WTC11 (cell line): ENCODE results near the gene CNN2. TPM values are rescaled to one million over a fixed set of nuclear protein-coding genes. Genes with fewer than 3 reads are reported as not detected.

Experiments used
- ATAC-seq: fragments of 200-7000 bp; cut with Tn5 transposase; 2 replicates; pipeline ENCODE4 v1.10.0; 2021; ENCODE audit warnings: mild to moderate bottlenecking, moderate library complexity
- CTCF ChIA-PET: fragments of 300-600 bp; sonication (Branson Sonifier 250); formaldehyde crosslinking; loops from one replicate; lab custom pipeline; 2021; ENCODE audit warnings: antibody characterized with exemption; lab: Charles Lee
- POLR2A ChIA-PET: fragments of 350-600 bp; sonication (Branson Sonifier 250); formaldehyde crosslinking; loops from one replicate; lab custom pipeline; 2021; ENCODE audit warnings: antibody characterized with exemption; lab: Charles Lee
- DNase-seq: peaks from one replicate; pipeline ENCODE4 v3.0.0; 2021; ENCODE audit warnings: low spot score
- H3K27ac Mint-ChIP-seq: 2 replicates; pipeline ENCODE4 v1.8.0; 2021; ENCODE audit warnings: mixed read lengths
- H3K27me3 Mint-ChIP-seq: 2 replicates; pipeline ENCODE4 v1.8.0; 2021; ENCODE audit warnings: low read depth, mild to moderate bottlenecking, moderate library complexity, mixed read lengths
- H3K36me3 Mint-ChIP-seq: 2 replicates; pipeline ENCODE4 v1.8.0; 2021; ENCODE audit warnings: mixed read lengths
- H3K4me1 Mint-ChIP-seq: 2 replicates; pipeline ENCODE4 v1.8.0; 2022; ENCODE audit warnings: mixed read lengths
- H3K4me3 Mint-ChIP-seq: 2 replicates; pipeline ENCODE4 v1.8.0; 2021; ENCODE audit warnings: mild to moderate bottlenecking, moderate library complexity, mixed read lengths
- H3K9me3 Mint-ChIP-seq: 2 replicates; pipeline ENCODE4 v1.8.0; 2021; ENCODE audit warnings: mixed read lengths
- CREB1 ChIP-seq: sonication (generic); formaldehyde crosslinking; IDR thresholded peaks from 2 replicates; pipeline ENCODE4 v1.8.0; 2023; ENCODE audit warnings: mild to moderate bottlenecking, missing genetic modification reagents
- CTCF ChIP-seq: fragments of 200-600 bp; IDR thresholded peaks from 2 replicates; pipeline ENCODE4 v1.8.0; 2022; ENCODE audit warnings: antibody characterized with exemption
- FOXJ3 ChIP-seq: sonication (generic); formaldehyde crosslinking; IDR thresholded peaks from 2 replicates; pipeline ENCODE4 v1.9.0; 2021; ENCODE audit warnings: missing genetic modification reagents, mild to moderate bottlenecking, borderline replicate concordance
- FOXP1 ChIP-seq: sonication (generic); formaldehyde crosslinking; IDR thresholded peaks from 2 replicates; pipeline ENCODE4 v1.8.0; 2022; ENCODE audit warnings: missing genetic modification reagents, mild to moderate bottlenecking, moderate library complexity, borderline replicate concordance
- JAZF1 ChIP-seq: fragments of 250-450 bp; sonication (Bioruptor Pico); IDR thresholded peaks from 2 replicates; pipeline ENCODE4 v1.9.0; 2021; ENCODE audit warnings: moderate library complexity, mild to moderate bottlenecking, inconsistent platforms
- JUN ChIP-seq: sonication (generic); formaldehyde crosslinking; IDR thresholded peaks from 2 replicates; pipeline ENCODE4 v1.8.0; 2023; ENCODE audit warnings: mild to moderate bottlenecking, missing genetic modification reagents
- KAT7 ChIP-seq: sonication (generic); formaldehyde crosslinking; IDR thresholded peaks from 2 replicates; pipeline ENCODE4 v1.8.1; 2023; ENCODE audit warnings: missing genetic modification reagents, mild to moderate bottlenecking, borderline replicate concordance
- MAX ChIP-seq: sonication (generic); formaldehyde crosslinking; IDR thresholded peaks from 2 replicates; pipeline ENCODE4 v1.8.0; 2022; ENCODE audit warnings: mild to moderate bottlenecking, missing genetic modification reagents
- NFE2L1 ChIP-seq: sonication (generic); formaldehyde crosslinking; IDR thresholded peaks from 2 replicates; pipeline ENCODE4 v1.8.1; 2023; ENCODE audit warnings: missing genetic modification reagents
- NFYB ChIP-seq: sonication (generic); formaldehyde crosslinking; conservative IDR thresholded peaks from 2 replicates; pipeline ENCODE4 v1.8.0; 2022; ENCODE audit warnings: low read depth, missing genetic modification reagents
- ZNF219 ChIP-seq: sonication (generic); formaldehyde crosslinking; IDR thresholded peaks from 2 replicates; pipeline ENCODE4 v1.8.0; 2023; ENCODE audit warnings: missing genetic modification reagents, mild to moderate bottlenecking, borderline replicate concordance
- ZNF232 ChIP-seq: sonication (generic); formaldehyde crosslinking; IDR thresholded peaks from 2 replicates; pipeline ENCODE4 v1.8.0; 2022; ENCODE audit warnings: mild to moderate bottlenecking, missing genetic modification reagents
- ZNF396 ChIP-seq: fragments of 250-450 bp; sonication (Bioruptor Pico); IDR thresholded peaks from 2 replicates; pipeline ENCODE4 v1.8.0; 2021; ENCODE audit warnings: mild to moderate bottlenecking, moderate library complexity, borderline replicate concordance
- total RNA-seq: library from RNA; stranded (reverse); gene quantifications from 3 replicates; pipeline ENCODE4 v1.2.3, GENCODE V29; 2021
- TF ChIP-seq, protein P1 (sequence below): sonication (generic); formaldehyde crosslinking; IDR thresholded peaks from 2 replicates; pipeline ENCODE4 v1.8.0; 2023; ENCODE audit warnings: missing genetic modification reagents
- TF ChIP-seq, protein P2 (sequence below): sonication (generic); formaldehyde crosslinking; IDR thresholded peaks from 2 replicates; pipeline ENCODE4 v1.8.1; 2022; ENCODE audit warnings: missing genetic modification reagents, borderline replicate concordance
- TF ChIP-seq, protein P3 (sequence below): sonication (generic); formaldehyde crosslinking; IDR thresholded peaks from 2 replicates; pipeline ENCODE4 v1.8.1; 2022; ENCODE audit warnings: low read depth, missing genetic modification reagents, borderline replicate concordance

The CNN2 gene
- total RNA-seq, 1 experiment from 2014 or later: 390 TPM

DNA sequence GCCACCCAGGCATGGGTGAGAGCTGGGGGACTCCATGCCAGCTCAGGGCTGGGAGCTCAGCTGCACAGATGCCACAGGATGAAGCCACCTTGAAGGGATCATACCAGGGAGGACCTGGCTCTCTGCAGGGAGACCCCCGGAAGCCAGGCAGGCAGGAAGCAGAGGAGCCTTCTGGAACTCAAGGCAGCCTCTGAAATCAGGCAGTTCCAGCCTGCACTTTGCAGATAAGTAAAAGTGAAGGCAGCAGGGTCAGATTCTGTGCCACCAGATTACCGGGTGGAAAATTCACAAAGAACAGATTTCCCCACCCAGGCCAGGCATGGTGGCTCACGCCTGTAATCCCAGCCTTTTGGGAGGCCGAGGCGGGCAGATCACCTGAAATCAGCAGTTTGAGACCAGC is 8.0 kb upstream of the CNN2 start (continued):
- TF ChIP-seq, protein P1, sequence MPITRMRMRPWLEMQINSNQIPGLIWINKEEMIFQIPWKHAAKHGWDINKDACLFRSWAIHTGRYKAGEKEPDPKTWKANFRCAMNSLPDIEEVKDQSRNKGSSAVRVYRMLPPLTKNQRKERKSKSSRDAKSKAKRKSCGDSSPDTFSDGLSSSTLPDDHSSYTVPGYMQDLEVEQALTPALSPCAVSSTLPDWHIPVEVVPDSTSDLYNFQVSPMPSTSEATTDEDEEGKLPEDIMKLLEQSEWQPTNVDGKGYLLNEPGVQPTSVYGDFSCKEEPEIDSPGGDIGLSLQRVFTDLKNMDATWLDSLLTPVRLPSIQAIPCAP (CRISPR knock-in tag): no peak
- TF ChIP-seq, all 79 proteins: peak for 0

GRCh38 chr19:1018932-1019615 is 7.3 kb upstream of the CNN2 start:
- ATAC-seq: no peak
- Mint-ChIP-seq H3K4me1 (peaks cover 28% of the 10 kb centered on the region), H3K27me3 (no peaks in the 10 kb centered on the region), H3K27ac (peak overlapping the region; percentile 27; the same call in 1 of the 2 replicates), H3K4me3 (peak overlapping the region; percentile 83), H3K9me3 (no peaks in the 10 kb centered on the region), H3K36me3 (no peaks in the 10 kb centered on the region; the same call in 1 of the 2 replicates)
- POLR2A ChIA-PET: interaction anchor here (0.5 kb wide), 1 partner anchor 8 kb away, joined by 3 read pairs; no protein-coding TSS in a partner anchor
- DNase-seq: no peak
- CTCF ChIA-PET: interaction anchor here (1.3 to 2.1 kb wide), 4 partner anchors 17 to 225 kb away, joined by 3 to 6 read pairs (median 4); partner anchors contain the start of genes ABCA7 and GRIN3B
- no peak for TF ChIP-seq ZNF219
- TF ChIP-seq, protein P2, sequence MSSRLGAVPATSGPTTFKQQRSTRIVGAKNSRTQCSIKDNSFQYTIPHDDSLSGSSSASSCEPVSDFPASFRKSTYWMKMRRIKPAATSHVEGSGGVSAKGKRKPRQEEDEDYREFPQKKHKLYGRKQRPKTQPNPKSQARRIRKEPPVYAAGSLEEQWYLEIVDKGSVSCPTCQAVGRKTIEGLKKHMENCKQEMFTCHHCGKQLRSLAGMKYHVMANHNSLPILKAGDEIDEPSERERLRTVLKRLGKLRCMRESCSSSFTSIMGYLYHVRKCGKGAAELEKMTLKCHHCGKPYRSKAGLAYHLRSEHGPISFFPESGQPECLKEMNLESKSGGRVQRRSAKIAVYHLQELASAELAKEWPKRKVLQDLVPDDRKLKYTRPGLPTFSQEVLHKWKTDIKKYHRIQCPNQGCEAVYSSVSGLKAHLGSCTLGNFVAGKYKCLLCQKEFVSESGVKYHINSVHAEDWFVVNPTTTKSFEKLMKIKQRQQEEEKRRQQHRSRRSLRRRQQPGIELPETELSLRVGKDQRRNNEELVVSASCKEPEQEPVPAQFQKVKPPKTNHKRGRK (CRISPR knock-in tag): no peak
- TF ChIP-seq JUN: no peak
- TF ChIP-seq FOXP1 (CRISPR knock-in tag): no peak
- TF ChIP-seq ZNF396 (CRISPR knock-in tag): no peak
- TF ChIP-seq KAT7 (CRISPR knock-in tag): no peak
- TF ChIP-seq FOXJ3 (CRISPR knock-in tag): no peak
- TF ChIP-seq NFE2L1 (CRISPR knock-in tag): no peak
- TF ChIP-seq CREB1 (CRISPR knock-in tag): no peak

DNA sequence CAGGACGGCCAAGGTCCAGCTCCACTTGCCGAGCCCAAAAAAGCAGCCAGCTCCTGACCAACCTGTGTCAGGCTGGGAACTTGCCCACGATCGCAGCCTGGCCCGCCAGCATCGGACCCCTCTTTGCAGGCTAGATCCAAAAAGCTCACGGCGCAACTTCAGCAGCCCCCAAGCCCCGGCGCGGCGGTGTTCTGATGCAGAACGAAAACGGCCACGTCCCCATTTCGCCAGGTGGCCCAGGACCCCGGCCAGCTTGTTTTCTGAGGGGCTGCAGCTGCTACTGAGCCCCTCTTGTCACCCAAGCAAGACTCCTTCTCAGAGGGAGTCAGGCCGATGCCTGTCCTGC is 6.8 kb upstream of the CNN2 start:
- Mint-ChIP-seq H3K27ac (no peak overlapping the region), H3K9me3 (no peaks in the 10 kb centered on the region), H3K27me3 (no peaks in the 10 kb centered on the region), H3K36me3 (no peaks in the 10 kb centered on the region), H3K4me1 (peaks cover 28% of the 10 kb centered on the region), H3K4me3 (peak overlapping the region; percentile 83)
- TF ChIP-seq, protein P3, sequence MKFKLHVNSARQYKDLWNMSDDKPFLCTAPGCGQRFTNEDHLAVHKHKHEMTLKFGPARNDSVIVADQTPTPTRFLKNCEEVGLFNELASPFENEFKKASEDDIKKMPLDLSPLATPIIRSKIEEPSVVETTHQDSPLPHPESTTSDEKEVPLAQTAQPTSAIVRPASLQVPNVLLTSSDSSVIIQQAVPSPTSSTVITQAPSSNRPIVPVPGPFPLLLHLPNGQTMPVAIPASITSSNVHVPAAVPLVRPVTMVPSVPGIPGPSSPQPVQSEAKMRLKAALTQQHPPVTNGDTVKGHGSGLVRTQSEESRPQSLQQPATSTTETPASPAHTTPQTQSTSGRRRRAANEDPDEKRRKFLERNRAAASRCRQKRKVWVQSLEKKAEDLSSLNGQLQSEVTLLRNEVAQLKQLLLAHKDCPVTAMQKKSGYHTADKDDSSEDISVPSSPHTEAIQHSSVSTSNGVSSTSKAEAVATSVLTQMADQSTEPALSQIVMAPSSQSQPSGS (CRISPR knock-in tag): no peak
- no peak for TF ChIP-seq ZNF232
- no peak for TF ChIP-seq NFYB (CRISPR knock-in tag)
- TF ChIP-seq MAX (CRISPR knock-in tag): no peak
- TF ChIP-seq CTCF: no peak
- TF ChIP-seq JAZF1 (CRISPR knock-in tag): no peak
- POLR2A ChIA-PET: interaction anchor here (0.5 to 0.6 kb wide), 2 partner anchors 8 to 386 kb away, joined by 3 to 5 read pairs; no protein-coding TSS in a partner anchor
- no peak for DNase-seq
- no peak for ATAC-seq
- CTCF ChIA-PET: interaction anchor here (1.3 to 2.1 kb wide), 4 partner anchors 16 to 225 kb away, joined by 3 to 6 read pairs (median 4); partner anchors contain the start of genes ABCA7 and GRIN3B
